GM19193 (cell line): ENCODE measurements around the gene PTK6.

Experiments used
- POLR2A ChIP-seq: IDR thresholded peaks from 4 replicates; pipeline ENCODE4 v1.6.1; 2011; ENCODE audit not compliant: insufficient read depth, insufficient read length; ENCODE audit errors: extremely low read depth

Gene PTK6

DNA sequence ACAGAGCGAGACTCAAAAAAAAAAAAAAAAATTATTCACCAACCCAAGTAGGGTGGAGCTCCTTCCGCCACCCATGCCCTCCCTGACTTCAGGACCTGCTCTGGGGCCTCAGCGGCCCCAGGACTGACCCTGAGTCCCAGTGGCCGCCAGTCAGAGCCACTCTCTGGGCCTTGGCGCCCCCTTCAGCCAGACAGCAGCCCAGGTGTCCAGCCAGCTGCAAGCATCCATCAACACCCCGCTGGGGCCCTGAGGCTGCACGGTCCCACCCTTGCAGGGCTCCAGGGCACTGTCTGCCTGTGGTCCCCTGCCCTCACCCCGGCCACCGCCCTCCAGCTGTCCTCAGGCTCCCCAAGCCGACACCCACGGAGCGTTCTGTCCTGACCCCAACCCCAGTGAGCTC, 53.3 kb downstream of the PTK6 start:
- TF ChIP-seq POLR2A: no peak

DNA sequence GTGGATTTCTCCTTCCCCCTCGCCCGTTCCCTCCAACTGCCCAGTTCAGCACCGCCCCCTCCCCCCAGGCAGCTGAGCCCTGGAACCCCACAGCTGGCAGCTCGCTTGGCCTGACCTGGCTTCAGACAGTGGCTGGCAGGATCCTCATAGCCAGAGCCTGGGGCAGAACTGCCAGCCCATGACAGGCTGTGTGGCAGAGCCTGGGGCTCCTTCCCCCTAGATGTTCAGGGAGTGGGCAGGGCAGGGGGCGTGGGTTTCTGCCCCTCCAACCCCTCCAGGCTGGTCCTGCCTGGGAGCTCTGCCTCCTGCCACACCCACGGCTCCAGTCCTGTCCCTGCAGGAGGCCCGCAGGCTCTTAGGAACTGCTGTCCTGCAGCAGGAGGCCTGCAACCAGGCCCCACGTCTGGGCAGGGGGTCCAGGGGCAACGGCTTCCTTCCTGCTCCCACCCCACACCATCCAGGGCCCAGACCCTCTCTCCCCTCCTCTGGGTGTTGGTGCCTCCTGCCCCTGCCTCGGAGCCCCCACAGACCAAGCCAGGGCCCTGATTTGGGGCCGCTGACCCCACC, 55.1 kb downstream of the PTK6 start:
- TF ChIP-seq POLR2A: no peak

DNA sequence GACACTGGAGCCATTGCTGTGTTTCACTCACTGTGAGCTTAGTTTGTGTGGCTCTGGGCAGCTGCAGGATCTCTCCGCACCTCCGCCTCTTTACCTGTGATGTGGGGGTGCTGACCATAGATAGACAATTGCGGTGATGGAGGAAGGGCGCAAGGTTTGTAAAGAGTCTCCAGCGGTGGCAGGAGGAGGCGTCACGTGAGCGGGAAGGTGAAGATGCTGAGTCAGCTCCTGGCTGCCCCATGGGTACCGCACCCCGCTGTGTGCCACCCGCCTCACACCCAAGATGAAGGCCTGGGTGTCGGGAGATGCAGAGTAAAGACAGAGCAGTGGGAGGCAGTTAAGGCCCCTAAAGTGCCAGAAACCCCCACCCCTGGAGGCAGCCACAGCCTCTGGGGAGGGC, 55.7 kb downstream of the PTK6 start:
- TF ChIP-seq POLR2A: no peak

DNA sequence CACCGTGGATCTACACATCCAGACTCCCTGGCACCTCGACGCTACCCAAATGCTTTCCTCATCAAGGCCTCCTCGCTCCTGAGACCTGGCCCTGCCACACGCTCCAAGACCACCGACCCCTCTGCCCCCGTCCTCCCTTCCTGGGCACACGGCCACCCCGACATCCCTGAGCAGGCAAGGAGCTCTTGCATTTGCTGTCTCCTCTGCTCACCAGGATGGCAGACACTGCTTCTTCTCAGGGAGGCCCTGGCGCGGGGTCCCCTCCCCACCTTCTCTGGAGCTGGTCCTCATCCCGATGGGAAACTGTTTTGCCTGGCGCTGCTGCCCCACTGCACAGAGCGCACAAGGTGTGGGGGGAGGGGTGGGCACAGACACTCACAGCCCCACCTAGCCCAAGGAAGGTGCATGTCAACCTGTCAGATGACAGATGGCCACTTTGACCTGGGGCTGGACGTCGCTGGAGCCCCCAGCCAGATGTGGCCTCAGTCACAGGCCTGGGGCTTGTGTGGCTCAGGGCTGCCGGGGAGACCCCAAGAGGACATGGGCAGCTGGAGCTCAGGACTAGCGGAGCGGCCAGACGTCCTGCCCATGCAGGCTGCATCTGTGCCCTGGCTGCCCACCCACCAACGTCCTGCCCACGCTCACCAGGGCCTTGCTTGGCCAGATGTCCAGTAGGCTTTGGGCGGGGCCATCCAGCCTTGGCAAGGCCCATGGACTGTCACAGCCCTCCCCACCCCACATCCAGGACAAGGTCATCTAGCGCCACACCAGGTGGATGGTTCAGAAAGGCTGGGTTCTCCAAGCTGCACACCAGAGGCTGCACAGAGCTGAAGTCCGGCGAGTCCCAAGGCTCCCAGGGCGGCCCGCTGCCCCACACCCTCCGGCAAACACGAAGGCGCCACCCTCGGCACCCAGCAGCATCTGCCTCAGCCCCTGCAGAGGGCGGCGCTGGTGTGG, 58.6 kb downstream of the PTK6 start:
- no peak for TF ChIP-seq POLR2A
